IgD-negative memory B cell (primary cell): ENCODE results near the gene COTL1. TPM values are rescaled to one million over a fixed set of nuclear protein-coding genes. Genes with fewer than 3 reads are reported as not detected.

Experiments used
- H3K27ac Mint-ChIP-seq, 3 donors: one replicate each; pipeline ENCODE4 v1.8.0; 2020 to 2022; ENCODE audit warnings: mild to moderate bottlenecking in 3 of 3, mixed read lengths in 3 of 3, moderate library complexity in 1 of 3
- H3K27me3 Mint-ChIP-seq: one replicate; pipeline ENCODE4 v1.8.0; 2021; ENCODE audit warnings: mixed read lengths
- H3K36me3 Mint-ChIP-seq: one replicate; pipeline ENCODE4 v1.8.0; 2020; ENCODE audit warnings: mild to moderate bottlenecking, mixed read lengths
- H3K4me1 Mint-ChIP-seq, 3 donors: one replicate each; pipeline ENCODE4 v1.8.0; 2020 to 2022; ENCODE audit warnings: mixed read lengths in 3 of 3, mild to moderate bottlenecking in 1 of 3
- H3K4me3 Mint-ChIP-seq, 4 donors: one replicate each; pipeline ENCODE4 v1.8.0; 2020 to 2022; ENCODE audit warnings: mild to moderate bottlenecking in 4 of 4, mixed read lengths in 4 of 4, moderate library complexity in 3 of 4
- H3K9me3 Mint-ChIP-seq, 3 donors: one replicate each; pipeline ENCODE4 v1.8.0; 2020 to 2021; ENCODE audit warnings: mixed read lengths in 3 of 3, mild to moderate bottlenecking in 1 of 3
- polyA plus RNA-seq: library from polyadenylated mRNA; unstranded; fragments of 300-500 nt; fragmentation: Illumina TruSeq; gene quantifications from one replicate; pipeline ENCODE4 v1.2.3, GENCODE V29; 2021

The COTL1 gene
- polyA plus RNA-seq, 1 donor from 2014 or later: 725 TPM

DNA sequence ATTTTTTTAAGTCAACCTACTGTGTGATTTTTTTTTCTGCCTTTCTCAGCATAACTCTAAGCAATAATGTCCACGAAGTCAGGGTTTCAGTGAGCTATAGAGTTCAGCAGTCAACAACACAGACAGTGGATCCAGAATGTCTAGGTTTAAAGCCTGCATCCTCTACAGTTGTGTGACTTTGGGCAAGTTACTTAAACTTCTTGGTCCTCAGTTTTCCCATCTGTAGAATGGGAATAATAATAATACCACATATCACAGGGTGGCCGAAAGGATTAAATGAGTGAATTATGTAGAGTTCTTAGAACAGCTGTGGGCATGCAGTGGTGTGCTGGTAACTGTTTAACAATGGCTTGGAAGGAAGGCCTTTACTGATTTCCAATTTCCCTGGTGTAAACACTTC is 74.6 kb downstream of the COTL1 start:
- Mint-ChIP-seq H3K9me3 (no peaks in the 10 kb centered on the region), H3K4me3 (no peak overlapping the region), H3K27me3 (peaks cover 9% of the 10 kb centered on the region), H3K27ac (no peak overlapping the region), H3K36me3 (peaks cover 6% of the 10 kb centered on the region), H3K4me1 (peaks cover 3 to 8% (median 5%) of the 10 kb centered on the region in 3 donors)

DNA sequence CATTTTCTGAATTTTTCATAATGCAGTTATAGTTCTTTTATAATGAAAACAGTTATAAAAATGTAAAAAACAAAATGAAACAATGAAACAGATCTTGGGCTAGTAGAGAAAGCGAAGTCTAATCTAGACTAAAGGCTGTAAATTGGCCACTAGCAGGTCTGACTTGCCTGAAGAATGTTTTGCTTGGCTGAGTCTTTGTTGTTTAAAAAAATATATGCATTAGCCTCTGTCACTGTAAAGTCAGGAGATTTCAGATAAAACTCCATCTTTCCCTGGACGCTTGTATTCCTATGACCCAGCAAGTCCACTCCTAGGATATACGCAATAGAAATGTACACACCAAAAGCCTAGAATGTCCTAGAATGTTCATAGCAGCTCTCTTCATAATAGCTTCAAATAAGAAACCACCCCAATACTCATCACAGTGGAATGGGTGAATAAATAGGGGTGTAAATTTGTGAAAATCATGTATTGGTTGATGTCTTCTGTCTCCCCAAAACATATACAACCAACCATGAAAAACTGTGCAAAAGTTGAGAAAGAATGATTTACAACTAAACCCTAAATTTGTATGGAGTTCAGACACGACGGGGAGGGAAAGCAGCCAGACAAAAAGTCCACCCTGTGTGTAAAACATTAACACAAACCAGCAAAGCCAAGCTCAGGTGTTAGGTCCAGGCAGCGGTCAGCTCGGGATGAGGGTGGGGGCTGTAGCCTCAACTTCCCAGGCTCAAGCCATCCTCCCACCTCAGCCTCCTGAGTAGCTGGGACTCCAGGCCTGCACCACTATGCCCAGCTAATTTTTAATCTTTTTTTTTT is 75.7 kb downstream of the COTL1 start:
- Mint-ChIP-seq H3K9me3 (no peaks in the 10 kb centered on the region), H3K36me3 (peaks cover 6% of the 10 kb centered on the region), H3K4me3 (no peak overlapping the region), H3K4me1 (peaks cover 3 to 8% (median 5%) of the 10 kb centered on the region in 3 donors), H3K27me3 (peaks cover 9% of the 10 kb centered on the region), H3K27ac (no peak overlapping the region)

DNA sequence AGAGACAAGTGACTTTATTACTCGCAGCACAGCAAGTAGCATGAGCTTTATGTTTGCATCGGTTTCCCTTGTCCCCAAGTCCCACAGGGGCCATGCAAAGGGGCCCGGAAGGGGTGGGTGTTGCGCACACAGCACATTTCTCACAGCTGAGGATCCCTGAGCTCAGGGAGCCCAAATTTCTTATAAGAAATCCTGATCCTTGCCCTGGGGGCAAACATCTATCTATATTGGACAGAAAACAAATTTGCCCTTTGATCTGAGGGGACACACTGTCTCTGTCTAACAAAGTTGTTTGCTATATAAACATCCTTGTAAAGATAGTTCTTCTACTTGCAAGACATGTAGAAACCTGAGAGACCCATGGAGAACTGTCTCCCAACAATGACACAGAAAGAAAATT is 77.7 kb downstream of the COTL1 start:
- Mint-ChIP-seq H3K27me3 (peaks cover 8% of the 10 kb centered on the region), H3K27ac (no peak overlapping the region), H3K4me1 (peaks cover 5 to 11% (median 7%) of the 10 kb centered on the region in 3 donors)

DNA sequence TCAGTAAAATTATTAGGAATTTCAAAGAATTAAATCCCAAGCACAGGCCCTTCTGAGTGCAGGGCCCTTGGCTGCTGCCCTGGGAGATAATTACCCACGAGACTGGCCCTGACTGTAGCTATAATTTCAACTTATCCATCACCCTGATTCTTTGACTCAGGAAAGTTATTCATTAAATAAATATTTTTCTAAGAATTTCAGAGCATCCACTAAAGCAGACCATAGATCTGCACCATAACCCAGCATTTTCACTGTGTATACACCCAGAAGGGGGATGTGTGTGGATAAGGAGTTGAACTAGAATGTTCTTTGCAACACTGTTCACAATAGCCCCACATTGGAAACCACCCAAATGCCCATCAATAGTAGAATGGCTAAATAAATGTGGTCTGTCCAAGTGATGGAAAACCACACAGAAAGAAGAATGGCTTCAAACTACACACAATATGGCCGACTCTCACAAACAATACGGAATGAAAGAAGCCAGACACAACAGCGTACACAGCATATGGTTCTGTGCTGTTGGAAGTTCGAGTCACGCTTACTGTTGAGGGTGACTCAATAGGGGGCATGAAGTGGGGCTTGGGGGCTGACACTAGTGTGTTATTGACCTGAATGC is 79.5 kb downstream of the COTL1 start:
- Mint-ChIP-seq H3K9me3 (no peaks in the 10 kb centered on the region), H3K27ac (no peak overlapping the region)

More for the DNA sequence above, 77.7 kb downstream of the COTL1 start:
- Mint-ChIP-seq H3K4me3 (no peak overlapping the region), H3K9me3 (no peaks in the 10 kb centered on the region), H3K36me3 (peaks cover 1% of the 10 kb centered on the region)

DNA sequence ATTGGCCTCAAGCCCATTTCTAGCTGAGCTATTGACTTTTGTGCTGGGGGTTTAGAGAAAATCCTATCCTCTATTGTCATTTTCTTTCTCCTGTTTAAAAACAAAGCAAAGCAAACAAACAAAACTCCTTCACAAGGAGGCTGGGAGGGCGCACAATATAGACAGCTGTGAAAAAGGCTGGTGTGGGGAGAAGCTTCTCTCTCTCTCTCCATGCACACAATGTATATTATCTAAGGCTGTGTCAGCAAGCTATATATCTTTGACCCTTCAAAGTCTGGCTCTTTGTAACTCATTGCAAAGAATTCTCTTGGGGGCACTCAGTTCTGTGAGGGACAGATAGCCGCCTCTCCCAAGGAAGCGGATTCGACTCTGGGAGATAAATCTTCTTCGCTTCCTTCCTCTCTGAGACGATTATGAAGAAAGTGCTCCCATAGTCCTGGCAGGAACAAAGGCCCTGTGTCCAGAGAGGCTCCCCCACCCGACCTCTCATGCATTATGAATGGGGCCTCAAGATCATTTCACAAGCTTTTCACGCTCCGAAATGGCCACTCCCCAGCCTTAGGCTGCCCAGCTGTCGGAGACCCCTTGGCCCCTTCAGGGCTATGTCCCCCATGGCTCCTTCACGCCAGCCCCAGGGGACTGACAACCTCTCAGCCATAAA is 80.3 kb downstream of the COTL1 start:
- peaks cover 2 to 8% (median 5%) of the 10 kb centered on the region in 3 donors for H3K4me1 Mint-ChIP-seq
- H3K27ac Mint-ChIP-seq: no peak overlapping the region
- H3K4me3 Mint-ChIP-seq: no peak overlapping the region
- peaks cover 1% of the 10 kb centered on the region for H3K36me3 Mint-ChIP-seq
- no peaks in the 10 kb centered on the region for H3K9me3 Mint-ChIP-seq
- peaks cover 1% of the 10 kb centered on the region for H3K27me3 Mint-ChIP-seq

More for the DNA sequence above, 79.5 kb downstream of the COTL1 start:
- Mint-ChIP-seq H3K4me1 (peaks cover 2 to 8% (median 5%) of the 10 kb centered on the region in 3 donors), H3K4me3 (no peak overlapping the region), H3K27me3 (peaks cover 1% of the 10 kb centered on the region), H3K36me3 (peaks cover 1% of the 10 kb centered on the region)

DNA sequence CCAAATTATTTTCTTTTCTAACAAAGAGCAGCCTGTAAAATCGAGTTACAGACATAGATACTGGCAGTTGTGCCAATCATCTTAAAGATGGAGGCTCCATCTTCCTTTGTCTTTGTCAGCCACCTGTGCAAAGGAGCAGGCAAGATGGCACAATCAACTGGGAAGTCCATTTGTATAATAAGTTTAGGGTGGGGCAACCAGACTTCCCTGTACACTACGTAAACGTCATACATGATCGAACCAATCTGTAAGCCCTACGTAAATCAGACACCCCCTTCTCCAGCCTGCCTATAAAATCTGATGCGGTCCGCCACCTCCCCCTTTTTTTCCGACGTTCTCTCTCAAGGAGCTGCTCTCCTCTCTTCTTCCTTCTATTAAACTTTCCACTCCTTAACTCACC is 82.0 kb downstream of the COTL1 start:
- no peak overlapping the region for H3K4me3 Mint-ChIP-seq
- peaks cover 4% of the 10 kb centered on the region for H3K27me3 Mint-ChIP-seq
- peaks cover 0 to 3% (median 0%) of the 10 kb centered on the region in 3 donors for H3K9me3 Mint-ChIP-seq
- peaks cover 0 to 9% (median 2%) of the 10 kb centered on the region in 3 donors for H3K4me1 Mint-ChIP-seq
- peaks cover 1% of the 10 kb centered on the region for H3K36me3 Mint-ChIP-seq
- peak overlapping the region in 1 of 3 donors; percentile 60 for H3K27ac Mint-ChIP-seq

DNA sequence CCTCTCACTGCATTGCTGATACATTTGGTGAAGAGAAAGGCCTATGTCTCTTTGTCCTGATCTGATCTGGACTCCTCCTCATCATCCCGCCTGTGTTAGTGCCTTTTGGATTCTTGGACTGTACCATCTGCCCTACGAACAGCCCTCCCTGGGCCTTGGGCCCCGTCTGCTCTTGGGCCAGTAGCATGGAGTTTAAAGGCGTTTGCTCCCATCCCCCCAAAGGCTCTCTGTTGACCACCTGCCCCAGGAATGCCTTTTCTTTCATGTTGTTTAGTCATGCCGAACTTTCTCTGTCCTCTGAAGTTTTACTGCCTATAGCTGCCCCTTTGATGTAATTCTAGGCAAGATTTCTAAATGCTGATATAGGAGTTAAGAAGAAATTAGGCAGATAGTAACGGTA is 82.5 kb downstream of the COTL1 start:
- Mint-ChIP-seq H3K9me3 (peaks cover 0 to 5% (median 0%) of the 10 kb centered on the region in 3 donors), H3K4me1 (peaks cover 0 to 9% (median 2%) of the 10 kb centered on the region in 3 donors), H3K27ac (no peak overlapping the region), H3K27me3 (peaks cover 4% of the 10 kb centered on the region), H3K4me3 (no peak overlapping the region), H3K36me3 (peaks cover 1% of the 10 kb centered on the region)

DNA sequence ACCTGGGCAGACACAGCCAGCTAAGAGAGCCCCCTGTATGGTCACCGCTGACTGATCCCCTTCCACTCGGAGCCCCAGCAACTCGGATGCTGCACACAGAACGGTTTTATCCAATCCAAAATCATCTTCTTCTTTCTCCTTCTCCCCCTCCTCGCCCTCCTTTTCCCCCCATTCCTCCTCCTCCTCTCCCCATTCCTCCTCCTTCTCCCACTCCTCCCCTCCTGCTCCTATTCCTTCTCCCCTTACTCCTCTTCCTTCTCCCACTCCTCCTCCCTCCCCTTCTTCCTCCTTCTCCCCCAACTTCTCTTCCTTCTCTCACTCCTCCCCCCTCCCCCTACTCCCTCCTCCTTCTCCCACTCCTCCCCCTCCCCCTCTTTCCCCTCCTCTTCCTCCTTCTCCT is 83.1 kb downstream of the COTL1 start:
- Mint-ChIP-seq H3K27ac (no peak overlapping the region), H3K4me3 (no peak overlapping the region), H3K4me1 (peaks cover 0 to 9% (median 2%) of the 10 kb centered on the region in 3 donors), H3K9me3 (peaks cover 0 to 8% (median 1%) of the 10 kb centered on the region in 3 donors), H3K27me3 (peaks cover 4% of the 10 kb centered on the region), H3K36me3 (peaks cover 1% of the 10 kb centered on the region)

DNA sequence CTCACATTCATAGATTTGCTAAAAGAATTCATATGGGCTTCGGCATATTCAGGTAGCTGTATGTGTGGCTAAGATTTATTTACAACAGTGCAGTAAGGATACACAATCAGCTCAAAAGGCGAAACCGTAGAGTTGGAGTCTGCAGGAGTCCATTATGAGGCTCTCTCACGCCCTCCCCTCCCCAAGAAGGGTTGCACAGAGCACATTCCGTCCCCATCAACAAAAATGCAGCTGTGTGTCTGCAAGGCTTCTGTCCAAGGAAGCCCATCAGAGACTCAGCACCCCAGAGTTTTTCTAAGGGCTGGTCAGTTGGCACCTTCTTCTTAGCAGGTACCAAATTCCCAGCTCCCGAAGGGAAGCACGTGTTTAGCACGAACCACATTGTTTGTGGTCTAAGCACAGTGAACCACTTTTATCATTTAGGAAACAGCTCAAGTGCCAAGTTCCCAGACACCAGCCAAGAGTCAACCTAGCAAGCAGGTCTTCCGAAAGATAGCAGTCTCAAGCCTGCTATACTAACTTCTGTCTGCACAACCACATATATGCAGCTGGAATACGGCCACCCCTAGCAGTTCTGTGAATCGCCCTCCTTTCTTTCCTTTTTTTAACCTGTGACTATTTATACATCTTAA is 84.9 kb downstream of the COTL1 start:
- peaks cover 2% of the 10 kb centered on the region for H3K36me3 Mint-ChIP-seq
- H3K27me3 Mint-ChIP-seq: peaks cover 4% of the 10 kb centered on the region
- peak overlapping the region in 1 of 3 donors; percentile 43 for H3K27ac Mint-ChIP-seq
- peaks cover 0 to 9% (median 2%) of the 10 kb centered on the region in 3 donors for H3K4me1 Mint-ChIP-seq
- H3K9me3 Mint-ChIP-seq: peaks cover 0 to 10% (median 8%) of the 10 kb centered on the region in 3 donors
- no peak overlapping the region for H3K4me3 Mint-ChIP-seq

DNA sequence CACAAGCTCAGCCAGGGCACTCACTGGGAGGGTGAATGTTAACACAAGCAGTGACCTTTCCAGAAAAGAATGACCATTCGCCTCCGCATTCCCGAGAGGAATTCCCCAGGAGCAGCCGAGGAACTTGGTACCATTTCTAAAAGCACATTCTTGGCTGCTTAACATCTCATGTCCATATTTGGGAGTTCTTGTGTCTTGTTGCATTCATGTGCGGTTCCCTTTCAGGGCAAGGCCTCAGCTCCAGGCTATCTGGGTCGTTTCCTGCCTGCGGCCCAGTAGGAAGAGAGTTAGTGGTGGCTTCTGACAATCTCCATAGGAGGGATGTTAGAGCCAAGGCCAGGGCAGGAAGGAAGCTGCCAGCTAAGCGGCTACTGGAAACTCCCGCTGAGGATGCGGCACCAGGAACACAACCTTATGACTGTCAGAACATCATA is 85.6 kb downstream of the COTL1 start:
- H3K27ac Mint-ChIP-seq: no peak overlapping the region
- H3K4me3 Mint-ChIP-seq: no peak overlapping the region
- peaks cover 0 to 10% (median 8%) of the 10 kb centered on the region in 3 donors for H3K9me3 Mint-ChIP-seq
- H3K4me1 Mint-ChIP-seq: peaks cover 0 to 9% (median 2%) of the 10 kb centered on the region in 3 donors
- H3K36me3 Mint-ChIP-seq: peaks cover 2% of the 10 kb centered on the region
- H3K27me3 Mint-ChIP-seq: peaks cover 5% of the 10 kb centered on the region

DNA sequence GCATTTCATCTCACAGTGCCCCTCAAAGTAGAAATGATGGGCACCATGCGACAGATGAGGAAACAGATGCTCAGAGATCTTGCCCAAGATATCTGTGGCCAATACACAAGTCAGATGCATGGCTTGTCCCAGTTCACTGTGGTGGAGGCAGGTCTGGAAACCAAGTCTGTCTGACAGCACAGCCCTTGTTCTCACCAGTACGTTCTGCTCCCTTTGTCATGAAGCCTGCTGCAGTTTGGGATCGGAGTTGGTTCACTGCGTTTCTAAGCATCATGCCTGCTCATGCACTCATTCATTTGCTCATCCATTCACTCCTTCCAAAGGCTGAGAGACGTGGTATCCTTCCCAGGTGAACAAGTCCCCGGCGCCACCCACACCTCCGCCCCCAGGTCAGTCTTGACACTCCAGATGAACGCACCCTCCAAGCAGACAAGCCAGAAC is 86.2 kb downstream of the COTL1 start:
- peaks cover 0 to 9% (median 2%) of the 10 kb centered on the region in 3 donors for H3K4me1 Mint-ChIP-seq
- no peak overlapping the region for H3K4me3 Mint-ChIP-seq
- H3K9me3 Mint-ChIP-seq: peaks cover 0 to 10% (median 8%) of the 10 kb centered on the region in 3 donors
- peaks cover 7% of the 10 kb centered on the region for H3K27me3 Mint-ChIP-seq
- H3K36me3 Mint-ChIP-seq: peaks cover 2% of the 10 kb centered on the region
- H3K27ac Mint-ChIP-seq: peak overlapping the region in 1 of 3 donors; percentile 74

DNA sequence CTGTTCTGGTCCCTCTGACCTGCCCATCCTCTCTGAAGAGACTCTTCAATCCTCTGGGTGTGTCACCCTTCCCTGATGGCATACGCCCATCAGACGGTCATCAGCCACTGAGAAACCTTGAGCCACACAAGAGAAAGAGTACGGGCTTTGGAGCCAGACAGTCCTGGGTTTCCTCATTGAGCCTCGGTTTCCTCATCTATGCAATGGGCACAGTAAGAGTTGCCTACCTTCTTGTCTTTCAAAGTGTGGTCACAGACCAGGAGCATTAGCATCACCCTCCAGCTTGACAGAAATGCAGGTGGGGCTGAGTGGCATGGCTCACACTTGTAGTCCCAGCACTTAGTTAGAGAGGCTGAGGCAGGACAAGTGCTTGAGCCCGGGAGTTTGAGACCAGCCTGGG is 87.3 kb downstream of the COTL1 start:
- Mint-ChIP-seq H3K27me3 (peaks cover 5% of the 10 kb centered on the region), H3K4me1 (peaks cover 0 to 4% (median 0%) of the 10 kb centered on the region in 3 donors), H3K36me3 (peaks cover 2% of the 10 kb centered on the region), H3K9me3 (peaks cover 0 to 10% (median 8%) of the 10 kb centered on the region in 3 donors), H3K4me3 (no peak overlapping the region), H3K27ac (peak overlapping the region in 1 of 3 donors; percentile 73)

DNA sequence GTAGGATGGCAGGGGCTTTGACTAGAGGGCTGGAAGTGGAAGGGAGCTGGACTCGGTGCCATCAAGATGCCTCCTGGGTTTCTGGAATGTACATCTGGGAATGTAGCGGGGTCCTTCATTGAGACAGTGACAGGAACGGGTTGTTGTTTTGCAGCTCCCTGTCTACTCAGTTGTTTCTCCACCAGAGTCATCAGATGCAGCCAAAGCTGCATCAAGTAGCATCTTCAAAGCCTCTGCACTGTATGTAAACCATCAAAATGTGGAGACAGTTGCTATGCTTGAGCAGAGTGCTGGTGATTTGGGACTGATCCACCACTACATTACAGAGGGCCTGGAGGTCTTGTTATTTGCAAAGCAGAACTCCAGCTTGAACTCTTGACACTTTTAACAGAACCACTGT is 88.3 kb downstream of the COTL1 start:
- Mint-ChIP-seq H3K9me3 (peaks cover 0 to 10% (median 8%) of the 10 kb centered on the region in 3 donors), H3K4me1 (peaks cover 0 to 1% (median 0%) of the 10 kb centered on the region in 3 donors), H3K27me3 (peaks cover 5% of the 10 kb centered on the region), H3K27ac (no peak overlapping the region), H3K4me3 (no peak overlapping the region), H3K36me3 (peaks cover 2% of the 10 kb centered on the region)

DNA sequence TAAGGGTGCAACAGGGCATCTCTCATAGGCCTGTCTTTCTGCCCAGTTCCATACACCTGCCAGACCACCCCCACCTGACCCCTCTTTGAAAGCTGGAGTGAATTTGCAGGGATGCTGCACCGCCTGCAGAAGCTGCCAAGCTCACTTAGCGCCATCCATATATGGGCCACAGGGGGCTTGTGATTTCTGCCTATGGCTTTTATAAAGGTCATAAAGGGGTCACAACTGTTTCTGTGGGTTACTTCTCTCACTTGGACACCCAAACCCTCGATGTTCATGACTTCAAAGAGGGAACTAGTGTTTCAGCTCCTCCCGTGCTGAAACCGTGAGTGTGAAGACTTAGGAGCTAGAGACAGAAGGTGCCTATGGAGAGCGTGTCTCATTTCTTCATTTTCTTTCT is 89.6 kb downstream of the COTL1 start:
- H3K9me3 Mint-ChIP-seq: peaks cover 0 to 10% (median 8%) of the 10 kb centered on the region in 3 donors
- H3K27me3 Mint-ChIP-seq: peaks cover 5% of the 10 kb centered on the region
- H3K4me1 Mint-ChIP-seq: peaks cover 0 to 1% (median 0%) of the 10 kb centered on the region in 3 donors
- H3K27ac Mint-ChIP-seq: peak overlapping the region in 1 of 3 donors; percentile 53
- H3K4me3 Mint-ChIP-seq: no peak overlapping the region
- H3K36me3 Mint-ChIP-seq: peaks cover 2% of the 10 kb centered on the region
